B cell (primary cell): ENCODE results near the gene ST6GALNAC3. TPM values are rescaled to one million over a fixed set of nuclear protein-coding genes. Genes with fewer than 3 reads are reported as not detected.

Source experiments
- ATAC-seq: fragments of 200-7000 bp; cut with Tn5 transposase; one replicate; pipeline ENCODE4 v1.10.0; 2021; ENCODE audit warnings: low read depth, mild to moderate bottlenecking, moderate number of reproducible peaks, moderate library complexity
- CTCF ChIA-PET: fragments of 350-600 bp; sonication (Branson Sonifier 250); formaldehyde crosslinking; loops from one replicate; lab custom pipeline; 2021; ENCODE audit warnings: antibody characterized with exemption, inconsistent platforms; lab: Charles Lee
- POLR2A ChIA-PET: fragments of 350-600 bp; sonication (Branson Sonifier 250); formaldehyde crosslinking; loops from one replicate; lab custom pipeline; 2021; ENCODE audit warnings: antibody characterized with exemption; lab: Charles Lee
- DNase-seq: peaks from one replicate; pipeline ENCODE4 v3.0.0; 2013
- H2AFZ ChIP-seq: 2 replicates; pipeline ENCODE4 v1.6.1; 2012; ENCODE audit warnings: mild to moderate bottlenecking, low read depth, low read length; ENCODE audit not compliant: insufficient read depth, poor library complexity, severe bottlenecking
- H3K27ac ChIP-seq, 2 donors: 1 replicate in 1 of 2; 2 replicates in 1 of 2; pipeline ENCODE4 v1.5.1; 2012 to 2013; ENCODE audit warnings: low read length in 2 of 2, mild to moderate bottlenecking in 2 of 2, moderate library complexity in 1 of 2
- H3K27me3 ChIP-seq, 4 experiments: fragments of 200-600 bp in 1 of 4; sonication (generic) in 1 of 4; replicated peaks in 1 of 4; 1 replicate in 2 of 4; 2 replicates in 2 of 4; pipeline versions ENCODE4 v1.6.1 to v1.7.0; 2013 to 2016; ENCODE audit warnings: low read length in 3 of 4, mild to moderate bottlenecking in 2 of 4, mixed read lengths in 1 of 4, moderate library complexity in 1 of 4; ENCODE audit not compliant: insufficient read depth in 4 of 4, control insufficient read depth in 3 of 4; ENCODE audit errors: control extremely low read depth in 1 of 4
- H3K36me3 ChIP-seq, 2 experiments: replicated peaks in 1 of 2; 1 replicate in 1 of 2; 2 replicates in 1 of 2; pipeline versions ENCODE4 v1.6.1 to v1.7.1; 2013; ENCODE audit warnings: low read length in 1 of 2; ENCODE audit not compliant: insufficient read depth in 2 of 2, control insufficient read depth in 1 of 2; ENCODE audit errors: control extremely low read depth in 1 of 2, extremely low read depth in 1 of 2
- H3K4me1 ChIP-seq, 2 donors: fragments of 200-600 bp in 1 of 2; sonication (generic) in 1 of 2; 1 replicate in 1 of 2; 2 replicates in 1 of 2; pipeline versions ENCODE4 v1.5.1 to v1.6.1; 2013 to 2017; ENCODE audit warnings: low read length in 2 of 2; ENCODE audit not compliant: control insufficient read depth in 2 of 2, insufficient read depth in 2 of 2
- H3K4me2 ChIP-seq: replicated peaks from 2 replicates; pipeline ENCODE3; 2012; ENCODE audit warnings: mild to moderate bottlenecking, low read depth, low read length; ENCODE audit not compliant: poor library complexity, severe bottlenecking
- H3K4me3 ChIP-seq, 5 experiments: fragments of 200-600 bp in 1 of 5; sonication (generic) in 1 of 5; 1 replicate in 3 of 5; 2 replicates in 2 of 5; pipeline versions ENCODE4 v1.5.1 to v1.7.0; 2011 to 2016; ENCODE audit warnings: low read length in 4 of 5, mild to moderate bottlenecking in 4 of 5, low read depth in 2 of 5, control low read depth in 1 of 5, moderate library complexity in 1 of 5; ENCODE audit not compliant: insufficient read depth in 1 of 5; ENCODE audit errors: control extremely low read depth in 1 of 5, extremely low read depth in 1 of 5
- H3K79me2 ChIP-seq: fragments of 200-600 bp; sonication (generic); one replicate; pipeline ENCODE4 v1.6.0; 2016; ENCODE audit warnings: low read length; ENCODE audit not compliant: control insufficient read depth, insufficient read depth
- H3K9ac ChIP-seq: fragments of 200-600 bp; sonication (generic); 2 replicates; pipeline ENCODE4 v1.6.1; 2017; ENCODE audit warnings: mild to moderate bottlenecking, low read length, moderate library complexity
- H3K9me3 ChIP-seq, 3 donors: one replicate each; pipeline versions ENCODE4 v1.6.1 to v1.7.1; 2013; ENCODE audit warnings: low read length in 2 of 3; ENCODE audit not compliant: control insufficient read depth in 2 of 3, insufficient read depth in 1 of 3; ENCODE audit errors: control extremely low read depth in 1 of 3
- H4K20me1 ChIP-seq: 2 replicates; pipeline ENCODE4 v1.6.0; 2012; ENCODE audit warnings: mild to moderate bottlenecking, low read length; ENCODE audit not compliant: insufficient read depth, control insufficient read depth, poor library complexity, severe bottlenecking
- H3K27ac Mint-ChIP-seq: one replicate; pipeline ENCODE4 v1.8.0; 2021; ENCODE audit warnings: mixed read lengths
- H3K27me3 Mint-ChIP-seq: one replicate; pipeline ENCODE4 v1.8.0; 2021; ENCODE audit warnings: mixed read lengths
- H3K4me1 Mint-ChIP-seq: one replicate; pipeline ENCODE4 v1.8.0; 2021; ENCODE audit warnings: mixed read lengths
- H3K4me3 Mint-ChIP-seq: one replicate; pipeline ENCODE4 v1.8.0; 2021; ENCODE audit warnings: mixed read lengths
- H3K9me3 Mint-ChIP-seq: one replicate; pipeline ENCODE4 v1.8.0; 2022; ENCODE audit warnings: mixed read lengths; ENCODE audit not compliant: insufficient read depth
- CTCF ChIP-seq: fragments of 200-600 bp; IDR thresholded peaks from one replicate; pipeline ENCODE4 v1.8.0; 2022; ENCODE audit warnings: antibody characterized with exemption, mild to moderate bottlenecking
- EZH2 ChIP-seq: IDR thresholded peaks from 2 replicates; pipeline ENCODE4 v1.6.1; 2012; ENCODE audit warnings: borderline replicate concordance, low read depth, mild to moderate bottlenecking, moderate library complexity, low read length; ENCODE audit not compliant: insufficient read depth, poor library complexity, severe bottlenecking
- WGBS: methylation state at CpG from one replicate; pipeline ENCODE4 v1.1.5; 2013; ENCODE audit warnings: missing lambda C conversion rate; ENCODE audit not compliant: insufficient coverage; 5-methylcytosine and 5-hydroxymethylcytosine counted together
- intact Hi-C: fragments of 100-400 bp; cut with micrococcal nuclease; formaldehyde crosslinking; loops from one replicate; pipeline ENCODE4 v1.10.0; 2022
- polyA plus RNA-seq: library from polyadenylated mRNA; depleted of rRNA; stranded (reverse); fragments of >200 nt; gene quantifications from 2 replicates; pipeline ENCODE4 v1.2.3, GENCODE V29; 2012
- total RNA-seq, 2 donors: library from RNA; stranded (reverse); fragments of 120-200 nt in 1 of 2; gene quantifications; 1 replicate in 1 of 2; 2 replicates in 1 of 2; pipeline versions ENCODE4 v1.2.3 to v1.2.4, GENCODE V29; 2013 to 2022

ST6GALNAC3 gene
- total and polyA plus RNA-seq, 2 donors (not counting 1 experiment from before 2014, with no cell fraction given): 3.0 to 17.3 TPM

GRCh38 chr1:76145332-76145731 lies 70.8 kb downstream of the ST6GALNAC3 start:
- H3K9me3 ChIP-seq: no peaks in the 10 kb centered on the region
- ChIA-PET CTCF (no interaction called here), POLR2A (no interaction called here)
- WGBS: 69% methylated on average over 2 of the region's 6 CpGs
- H3K27ac ChIP-seq: no peak overlapping the region
- Mint-ChIP-seq H3K27ac (no peak overlapping the region), H3K4me3 (no peak overlapping the region), H3K4me1 (no peaks in the 10 kb centered on the region), H3K27me3 (peaks cover 6% of the 10 kb centered on the region), H3K9me3 (no peaks in the 10 kb centered on the region)
- peaks cover 3% of the 10 kb centered on the region for H3K79me2 ChIP-seq
- no peak overlapping the region for H3K4me2 ChIP-seq
- no peaks in the 10 kb centered on the region for H3K36me3 ChIP-seq
- no peak overlapping the region for H2AFZ ChIP-seq
- no peaks in the 10 kb centered on the region for H3K27me3 ChIP-seq
- H4K20me1 ChIP-seq: no peaks in the 10 kb centered on the region
- H3K4me1 ChIP-seq: no peaks in the 10 kb centered on the region
- no peak overlapping the region for H3K4me3 ChIP-seq
- no peak for DNase-seq
- intact Hi-C loops: no loop called here
- TF ChIP-seq EZH2: no peak
- no peak for TF ChIP-seq CTCF
- ATAC-seq: no peak
- no peak overlapping the region for H3K9ac ChIP-seq

GRCh38 chr1:76146184-76146583 lies 71.6 kb downstream of the ST6GALNAC3 start:
- H3K79me2 ChIP-seq: peaks cover 3% of the 10 kb centered on the region
- DNase-seq (no peak), ATAC-seq (no peak)
- no peaks in the 10 kb centered on the region for H3K9me3 ChIP-seq
- no peak overlapping the region for H3K4me3 Mint-ChIP-seq
- H3K4me2 ChIP-seq: no peak overlapping the region
- H3K27me3 ChIP-seq: no peaks in the 10 kb centered on the region
- TF ChIP-seq EZH2 (no peak), CTCF (no peak)
- no peak overlapping the region for H2AFZ ChIP-seq
- no peaks in the 10 kb centered on the region for H3K4me1 ChIP-seq
- H3K4me3 ChIP-seq: no peak overlapping the region
- H4K20me1 ChIP-seq: no peaks in the 10 kb centered on the region
- ChIA-PET CTCF (interaction anchor here (0.6 to 0.7 kb wide), 2 partner anchors 24 to 40 kb away, joined by 3 to 4 read pairs; no protein-coding TSS in a partner anchor), POLR2A (no interaction called here)
- H3K27ac Mint-ChIP-seq: no peak overlapping the region
- intact Hi-C loops: no loop called here
- peaks cover 9% of the 10 kb centered on the region for H3K27me3 Mint-ChIP-seq
- H3K27ac ChIP-seq: no peak overlapping the region
- 100% methylated on average over 1 of the region's 1 CpG for WGBS
- H3K9ac ChIP-seq: no peak overlapping the region
- no peaks in the 10 kb centered on the region for H3K9me3 Mint-ChIP-seq
- no peaks in the 10 kb centered on the region for H3K4me1 Mint-ChIP-seq
- H3K36me3 ChIP-seq: no peaks in the 10 kb centered on the region
